Gastroesophageal sphincter (tissue), 4 donors: ENCODE measurements around the gene EIPR1. TPM values are rescaled to one million over a fixed set of nuclear protein-coding genes. Genes with fewer than 3 reads are reported as not detected.

Experiments
- ATAC-seq: fragments of 150-250 bp; one replicate; pipeline ENCODE4 v1.9.1; 2016; ENCODE audit warnings: mild to moderate bottlenecking, moderate library complexity
- H3K27ac ChIP-seq, 4 donors: fragments of 200-600 bp; sonication (generic) in 3 of 4; 1 replicate in 3 of 4; 2 replicates in 1 of 4; pipeline ENCODE4 v1.5.1; 2016 to 2019
- H3K27me3 ChIP-seq: fragments of 200-600 bp; sonication (generic); one replicate; pipeline ENCODE4 v1.5.1; 2019
- H3K36me3 ChIP-seq, 2 donors: fragments of 200-600 bp; sonication (generic); one replicate each; pipeline ENCODE4 v1.5.1; 2019; ENCODE audit warnings: control low read depth in 1 of 2
- H3K4me1 ChIP-seq, 3 donors: fragments of 200-600 bp; sonication (generic); 1 replicate in 2 of 3; 2 replicates in 1 of 3; pipeline ENCODE4 v1.5.1; 2016 to 2019; ENCODE audit warnings: control low read depth in 2 of 3
- H3K4me3 ChIP-seq, 2 donors: fragments of 200-600 bp; sonication (generic); one replicate each; pipeline ENCODE4 v1.5.1; 2019; ENCODE audit warnings: mild to moderate bottlenecking in 1 of 2, moderate library complexity in 1 of 2
- H3K9me3 ChIP-seq, 3 donors: fragments of 200-600 bp; sonication (generic); one replicate each; pipeline ENCODE4 v1.5.1; 2017 to 2019; ENCODE audit warnings: control low read depth in 2 of 3
- EP300 ChIP-seq: sonication (generic); formaldehyde crosslinking; IDR thresholded peaks from one replicate; pipeline ENCODE4 v1.6.1; 2017; ENCODE audit warnings: antibody characterized with exemption, mild to moderate bottlenecking
- POLR2A ChIP-seq, 2 donors: fragments of 450-650 bp; IDR thresholded peaks; one replicate each; pipeline ENCODE4 v1.6.1; 2017; ENCODE audit warnings: antibody characterized with exemption in 2 of 2, mild to moderate bottlenecking in 2 of 2, moderate library complexity in 1 of 2
- POLR2AphosphoS5 ChIP-seq: sonication (generic); formaldehyde crosslinking; IDR thresholded peaks from one replicate; pipeline ENCODE4 v1.6.1; 2017; ENCODE audit warnings: antibody characterized with exemption
- WGBS, 2 donors: methylation state at CpG; one replicate each; pipeline ENCODE4 v1.1.5; 2018; ENCODE audit warnings: low coverage in 1 of 2; 5-methylcytosine and 5-hydroxymethylcytosine counted together
- total RNA-seq, 4 donors: library from RNA; depleted of rRNA; stranded (reverse); fragments of >200 nt; gene quantifications; one replicate each; pipeline ENCODE4 v1.1.0, GENCODE V29; 2016
- TF ChIP-seq, protein P1 (sequence below), 4 experiments: fragments of 200-600 bp in 2 of 4; fragments of 450-650 bp in 2 of 4; sonication (generic) in 1 of 4; IDR thresholded peaks; one replicate each; pipeline ENCODE4 v1.5.1; 2017 to 2019; ENCODE audit warnings: antibody characterized with exemption in 4 of 4, mild to moderate bottlenecking in 2 of 4, moderate library complexity in 2 of 4

The EIPR1 gene
- total RNA-seq, 4 donors from 2014 or later, result 11.3 to 26.8 (median 22.2) TPM

DNA sequence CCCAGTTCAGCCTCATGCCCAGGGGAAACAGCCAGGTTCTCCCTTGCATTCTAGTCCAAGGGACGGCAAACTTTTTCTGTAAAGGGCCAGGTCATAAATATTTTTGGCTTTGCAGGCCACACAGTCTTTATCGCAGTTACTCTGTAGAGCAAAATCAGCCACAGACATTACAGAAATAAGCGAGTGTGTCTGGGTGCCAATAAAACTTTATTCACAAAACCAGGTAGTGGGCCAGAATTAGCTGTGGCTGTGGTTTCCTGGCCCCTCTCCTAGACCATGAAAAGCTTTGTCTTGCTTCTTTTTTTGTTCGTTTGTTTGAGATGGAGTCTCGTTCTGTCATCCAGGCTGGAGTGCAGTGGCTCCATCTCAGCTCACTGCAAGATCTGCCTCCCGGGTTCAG is 80.1 kb downstream of the EIPR1 start:
- no peak for ATAC-seq
- no peaks in the 10 kb centered on the region for H3K9me3 ChIP-seq
- H3K4me3 ChIP-seq, result no peak overlapping the region
- H3K27me3 ChIP-seq, result no peaks in the 10 kb centered on the region
- H3K27ac ChIP-seq, result no peak overlapping the region
- WGBS, 2 donors, result 100% methylated on average over 4 to 6 of the region's 6 CpGs
- no peak for TF ChIP-seq POLR2A (IDR thresholded peaks at IDR 0.05)
- TF ChIP-seq, protein P1, sequence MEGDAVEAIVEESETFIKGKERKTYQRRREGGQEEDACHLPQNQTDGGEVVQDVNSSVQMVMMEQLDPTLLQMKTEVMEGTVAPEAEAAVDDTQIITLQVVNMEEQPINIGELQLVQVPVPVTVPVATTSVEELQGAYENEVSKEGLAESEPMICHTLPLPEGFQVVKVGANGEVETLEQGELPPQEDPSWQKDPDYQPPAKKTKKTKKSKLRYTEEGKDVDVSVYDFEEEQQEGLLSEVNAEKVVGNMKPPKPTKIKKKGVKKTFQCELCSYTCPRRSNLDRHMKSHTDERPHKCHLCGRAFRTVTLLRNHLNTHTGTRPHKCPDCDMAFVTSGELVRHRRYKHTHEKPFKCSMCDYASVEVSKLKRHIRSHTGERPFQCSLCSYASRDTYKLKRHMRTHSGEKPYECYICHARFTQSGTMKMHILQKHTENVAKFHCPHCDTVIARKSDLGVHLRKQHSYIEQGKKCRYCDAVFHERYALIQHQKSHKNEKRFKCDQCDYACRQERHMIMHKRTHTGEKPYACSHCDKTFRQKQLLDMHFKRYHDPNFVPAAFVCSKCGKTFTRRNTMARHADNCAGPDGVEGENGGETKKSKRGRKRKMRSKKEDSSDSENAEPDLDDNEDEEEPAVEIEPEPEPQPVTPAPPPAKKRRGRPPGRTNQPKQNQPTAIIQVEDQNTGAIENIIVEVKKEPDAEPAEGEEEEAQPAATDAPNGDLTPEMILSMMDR (IDR thresholded peaks at IDR 0.05), result no peak
- no peaks in the 10 kb centered on the region for H3K4me1 ChIP-seq
- H3K36me3 ChIP-seq, result peaks cover 0 to 14% of the 10 kb centered on the region in 2 donors

DNA sequence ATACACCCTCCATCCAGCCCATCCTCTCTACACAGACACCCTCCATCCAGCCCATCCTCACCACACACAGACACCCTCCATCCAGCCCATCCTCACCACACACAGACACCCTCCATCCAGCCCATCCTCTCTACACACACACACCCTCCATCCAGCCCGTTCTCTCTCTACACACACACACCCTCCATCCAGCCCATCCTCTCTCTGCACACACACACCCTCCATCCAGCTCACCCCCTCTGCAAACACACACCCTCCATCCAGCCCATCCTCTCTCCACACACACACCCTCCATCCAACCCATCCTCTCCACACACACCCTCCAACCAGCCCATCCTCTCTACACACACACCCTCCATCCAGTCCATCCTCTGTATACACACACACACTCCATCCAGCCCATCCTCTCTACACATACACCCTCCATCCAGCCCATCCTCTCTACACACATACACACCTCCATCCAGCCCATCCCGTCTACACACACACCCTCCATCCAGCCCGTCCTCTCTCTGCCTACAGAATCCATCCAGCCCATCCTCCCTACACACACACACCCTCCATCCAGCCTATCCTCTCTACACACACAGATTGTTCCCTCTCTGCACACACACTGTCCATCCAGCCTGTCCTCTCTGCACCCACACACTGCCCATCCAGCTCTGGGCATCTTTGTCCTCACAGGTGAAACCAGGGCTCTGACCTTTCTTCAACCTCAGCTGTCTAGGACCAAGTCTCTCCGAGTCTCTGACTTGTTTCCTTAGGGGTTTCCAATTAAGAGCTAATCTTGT is 81.2 kb downstream of the EIPR1 start:
- Histone ChIP-seq H3K27ac (no peak overlapping the region), H3K36me3 (peaks cover 0 to 7% of the 10 kb centered on the region in 2 donors), H3K4me3 (no peak overlapping the region), H3K27me3 (no peaks in the 10 kb centered on the region), H3K4me1 (no peaks in the 10 kb centered on the region), H3K9me3 (no peaks in the 10 kb centered on the region)
- no peak for TF ChIP-seq POLR2AphosphoS5
- no peak for TF ChIP-seq EP300
- TF ChIP-seq, protein P1 (IDR thresholded peaks at IDR 0.05), result no peak
- no peak for TF ChIP-seq POLR2A (IDR thresholded peaks at IDR 0.05)
- 71 to 88% methylated on average over 4 of the region's 4 CpGs for WGBS, 2 donors
- no peak for ATAC-seq

DNA sequence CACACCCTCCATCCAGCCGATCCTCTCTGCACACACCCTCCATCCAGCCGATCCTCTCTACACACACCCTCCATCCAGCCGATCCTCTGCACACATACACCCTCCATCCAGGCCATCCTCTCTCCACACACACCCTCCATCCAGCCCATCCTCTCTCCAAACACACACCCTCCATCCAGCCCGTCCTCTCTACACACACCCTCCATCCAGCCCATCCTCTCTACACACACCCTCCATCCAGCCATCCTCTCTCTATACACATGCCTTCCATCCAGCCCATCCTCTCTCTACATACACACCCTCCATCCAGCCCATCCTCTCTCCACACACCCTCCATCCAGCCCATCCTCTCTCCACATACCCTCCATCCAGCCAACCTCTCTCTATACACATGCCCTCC is 83.1 kb downstream of the EIPR1 start:
- ATAC-seq, result no peak
- Histone ChIP-seq H3K27ac (no peak overlapping the region), H3K4me3 (no peak overlapping the region), H3K27me3 (no peaks in the 10 kb centered on the region), H3K36me3 (peaks cover 0 to 7% of the 10 kb centered on the region in 2 donors), H3K9me3 (no peaks in the 10 kb centered on the region), H3K4me1 (no peaks in the 10 kb centered on the region)
- WGBS, 2 donors, result 60 to 71% methylated on average over 4 of the region's 4 CpGs
- TF ChIP-seq, protein P1 (IDR thresholded peaks at IDR 0.05), result no peak
- no peak for TF ChIP-seq POLR2A (IDR thresholded peaks at IDR 0.05)
- no peak for TF ChIP-seq POLR2AphosphoS5
- no peak for TF ChIP-seq EP300

DNA sequence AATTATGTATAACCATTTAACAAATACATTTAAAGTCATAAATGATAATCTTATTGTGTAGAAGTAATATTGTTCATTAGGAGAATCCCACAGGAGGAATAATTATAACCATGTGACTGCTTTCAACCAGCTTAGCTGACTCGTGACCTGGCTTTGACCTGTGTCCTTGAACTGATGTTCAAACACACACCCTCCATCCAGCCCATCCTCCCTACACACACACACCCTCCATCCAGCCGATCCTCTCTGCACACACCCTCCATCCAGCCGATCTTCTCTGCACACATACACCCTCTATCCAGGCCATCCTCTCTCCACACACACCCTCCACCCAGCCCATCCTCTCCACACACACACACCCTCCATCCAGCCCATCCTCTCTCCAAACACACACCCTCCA is 83.5 kb downstream of the EIPR1 start:
- ATAC-seq, result no peak
- no peaks in the 10 kb centered on the region for H3K9me3 ChIP-seq
- H3K4me1 ChIP-seq, result no peaks in the 10 kb centered on the region
- TF ChIP-seq, protein P1 (IDR thresholded peaks at IDR 0.05), result no peak
- no peak for TF ChIP-seq POLR2AphosphoS5
- H3K36me3 ChIP-seq, result peaks cover 0 to 7% of the 10 kb centered on the region in 2 donors
- H3K4me3 ChIP-seq, result no peak overlapping the region
- H3K27ac ChIP-seq, result no peak overlapping the region
- WGBS, 2 donors, result 32 to 56% methylated on average over 3 of the region's 3 CpGs
- H3K27me3 ChIP-seq, result no peaks in the 10 kb centered on the region

DNA sequence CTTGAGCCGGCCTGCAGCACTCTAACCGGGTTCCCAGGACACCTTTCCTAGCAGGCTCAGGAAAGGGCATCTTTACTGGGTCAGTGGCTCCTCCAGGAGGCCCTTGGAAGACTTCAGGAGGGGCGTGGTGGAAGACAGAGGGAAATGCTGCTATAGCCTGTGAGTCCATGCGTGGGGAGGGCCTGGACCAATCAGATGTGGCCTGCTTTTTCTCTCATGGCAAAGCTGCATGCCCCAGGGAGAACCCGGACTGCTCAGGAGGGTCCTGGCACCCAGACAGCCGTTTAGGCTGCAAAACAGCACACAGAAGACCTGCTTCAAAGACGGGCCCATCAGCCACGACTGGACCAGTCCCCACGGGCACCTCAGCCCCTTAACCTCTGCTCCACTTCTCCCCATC is 84.4 kb downstream of the EIPR1 start:
- no peak overlapping the region for H3K4me3 ChIP-seq
- H3K9me3 ChIP-seq, result no peaks in the 10 kb centered on the region
- H3K36me3 ChIP-seq, result peaks cover 0 to under 1% of the 10 kb centered on the region in 2 donors
- H3K4me1 ChIP-seq, result no peaks in the 10 kb centered on the region
- no peaks in the 10 kb centered on the region for H3K27me3 ChIP-seq
- H3K27ac ChIP-seq, result no peak overlapping the region
- 83% methylated on average over 2 of the region's 9 CpGs; no CpG with 5 or more reads in 1 of the 2 donors for WGBS, 2 donors
- TF ChIP-seq, protein P1 (IDR thresholded peaks at IDR 0.05), result no peak
- TF ChIP-seq EP300 (no peak), POLR2A (IDR thresholded peaks at IDR 0.05) (no peak), POLR2AphosphoS5 (no peak)
- ATAC-seq, result no peak
